HG02973 (cell line): Measurements from ENCODE around the gene TBC1D5.
"Not testable (repeated sequence)": the region's sequence is repeated elsewhere in the genome, so short reads cannot be mapped to it uniquely, and the experiment has no call there.

Experiments used
- ATAC-seq: cut with Tn5 transposase; IDR thresholded peaks from one replicate; pipeline ENCODE4 v1.9.1; 2021; ENCODE audit warnings: moderate library complexity; ENCODE audit not compliant: unreplicated experiment

The TBC1D5 gene

DNA sequence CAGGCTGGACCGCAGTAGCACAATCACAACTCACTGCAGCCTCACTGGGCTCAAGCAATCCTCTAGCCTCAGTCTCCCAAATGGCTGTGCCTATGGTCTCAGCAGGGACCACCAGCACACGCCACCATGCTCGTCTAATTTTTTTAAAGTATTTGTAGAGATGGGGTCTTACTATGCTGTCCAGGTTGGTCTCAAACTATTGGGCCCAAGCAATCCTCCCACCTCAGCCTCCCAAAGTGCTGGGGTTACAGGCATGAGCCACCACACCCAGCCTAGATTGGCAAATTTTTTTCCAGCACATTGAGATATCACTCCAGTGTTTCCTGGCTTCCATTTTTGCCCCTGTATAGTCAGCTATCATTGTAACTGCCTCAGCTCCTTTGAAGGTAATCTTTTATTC, 18.3 kb downstream of the TBC1D5 start:
- no peak for ATAC-seq

DNA sequence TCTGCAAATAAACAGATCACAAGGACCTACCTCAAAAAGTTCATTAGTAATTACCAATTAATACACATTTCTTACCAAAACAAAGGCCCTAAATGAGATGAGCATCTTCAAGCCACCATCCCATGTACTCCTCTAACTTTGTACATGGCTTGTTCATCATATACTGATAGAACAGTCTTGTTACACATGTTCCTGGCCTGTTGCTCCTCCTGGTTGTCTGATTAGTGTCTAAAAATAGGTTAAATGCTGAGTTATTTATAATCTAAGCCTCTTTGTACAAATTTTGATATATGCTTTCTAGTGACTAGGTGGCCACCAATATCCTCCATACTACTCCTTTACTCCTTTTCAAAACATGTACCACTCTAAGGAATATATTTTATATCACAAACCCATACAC, 25.0 kb downstream of the TBC1D5 start:
- no peak for ATAC-seq

DNA sequence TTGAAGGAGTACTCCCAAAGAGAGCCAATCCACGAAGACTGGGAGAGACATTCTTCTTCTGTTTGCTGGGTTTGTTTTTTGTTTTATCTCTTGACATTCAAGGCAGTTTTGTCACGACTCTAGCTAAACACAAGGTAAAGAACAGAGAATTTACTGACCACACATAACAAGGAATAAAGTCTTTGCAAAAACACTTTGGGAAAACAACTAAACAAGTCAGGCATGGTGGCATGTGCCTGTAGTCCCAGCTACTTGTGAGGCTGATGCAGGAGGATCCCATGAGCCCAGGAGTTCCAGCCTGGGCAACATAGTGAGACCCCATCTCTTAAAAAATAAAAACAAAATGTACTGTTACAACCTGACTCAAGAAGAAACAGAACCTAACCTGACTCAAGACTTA, 28.0 kb downstream of the TBC1D5 start:
- ATAC-seq, result no peak

DNA sequence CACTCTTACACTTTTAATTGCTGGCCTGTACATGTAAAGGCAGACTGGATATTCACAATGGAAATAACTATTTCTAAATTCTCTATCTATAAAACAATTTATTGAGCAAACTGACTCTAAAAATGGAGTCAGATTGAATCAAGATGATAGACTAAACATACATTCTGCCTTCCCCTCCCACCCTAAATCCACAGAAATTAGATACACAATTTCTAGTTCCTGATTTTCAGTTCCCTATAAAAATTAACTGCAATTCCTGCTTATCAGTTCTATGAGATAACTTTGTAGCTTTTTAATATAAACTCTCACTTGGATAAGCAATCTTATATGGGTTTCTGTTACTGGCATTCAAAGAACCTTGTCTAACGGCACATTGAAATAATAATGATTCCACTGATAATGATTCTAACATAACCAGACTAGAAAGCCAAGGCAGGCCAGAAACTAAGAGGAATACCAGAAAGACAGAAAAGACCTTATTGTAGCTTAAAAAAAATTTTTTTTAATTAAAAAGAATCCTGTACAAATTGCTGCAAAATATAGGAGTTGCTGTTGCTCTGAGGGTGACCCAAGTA, 33.1 kb downstream of the TBC1D5 start:
- no peak for ATAC-seq

DNA sequence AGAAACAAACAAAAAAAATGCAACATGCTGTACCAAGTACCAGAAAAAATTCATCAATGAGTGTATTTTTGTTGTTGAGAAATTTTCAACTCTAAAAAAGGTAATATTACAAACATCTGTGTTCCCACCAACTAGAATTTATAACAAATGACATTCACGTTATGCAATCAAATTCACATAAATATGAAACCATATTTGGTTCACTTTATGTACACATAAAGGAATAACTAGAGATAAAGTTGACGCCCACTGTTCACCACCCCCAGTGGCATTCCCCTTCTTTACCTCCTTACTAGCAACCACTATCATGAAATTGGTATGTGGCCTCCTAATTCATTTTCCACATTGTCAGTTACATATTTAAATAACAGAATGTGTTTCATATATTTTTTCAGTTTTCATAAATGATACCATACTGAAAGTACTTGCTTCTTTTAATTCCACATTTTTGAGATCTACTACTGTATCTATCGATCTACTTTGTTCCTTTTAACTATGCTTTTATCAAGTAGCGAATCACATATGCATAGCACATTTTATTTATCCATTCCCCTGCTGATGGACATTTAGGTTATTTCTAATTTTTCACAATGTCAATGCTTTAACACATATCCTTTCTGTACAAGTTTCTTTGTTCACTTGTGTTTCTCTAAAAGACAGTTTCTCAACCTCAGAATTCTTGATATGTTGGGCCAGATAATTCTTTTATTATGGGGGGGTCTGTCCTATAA, 34.5 kb downstream of the TBC1D5 start:
- ATAC-seq, result no peak

DNA sequence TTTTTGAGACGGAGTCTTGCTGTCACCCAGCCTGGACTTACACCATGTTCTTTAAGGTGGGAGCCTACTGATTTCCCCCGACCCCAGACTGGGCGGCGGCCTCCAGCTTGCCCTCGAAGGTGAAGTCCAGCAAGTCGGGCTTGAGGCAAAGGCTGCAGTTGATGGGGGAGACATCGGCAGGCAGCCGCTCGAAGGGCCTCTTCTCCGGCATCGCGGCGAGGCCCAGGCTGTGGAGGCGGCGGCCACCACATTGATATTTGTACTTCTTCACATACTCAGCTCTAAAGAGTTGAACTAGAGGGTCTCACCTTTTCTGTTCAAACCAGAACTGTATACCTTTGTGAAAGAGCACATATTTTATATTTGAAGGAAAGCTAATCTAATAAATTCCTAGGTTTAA, 36.4 kb downstream of the TBC1D5 start:
- not testable (repeated sequence) for ATAC-seq

- not testable (repeated sequence) for ATAC-seq
These were observed 42.6 kb downstream of the TBC1D5 start for GRCh38 chr3:17699815-17700214.

GRCh38 chr3:17695665-17696064, 46.8 kb downstream of the TBC1D5 start:
- ATAC-seq, result not testable (repeated sequence)

DNA sequence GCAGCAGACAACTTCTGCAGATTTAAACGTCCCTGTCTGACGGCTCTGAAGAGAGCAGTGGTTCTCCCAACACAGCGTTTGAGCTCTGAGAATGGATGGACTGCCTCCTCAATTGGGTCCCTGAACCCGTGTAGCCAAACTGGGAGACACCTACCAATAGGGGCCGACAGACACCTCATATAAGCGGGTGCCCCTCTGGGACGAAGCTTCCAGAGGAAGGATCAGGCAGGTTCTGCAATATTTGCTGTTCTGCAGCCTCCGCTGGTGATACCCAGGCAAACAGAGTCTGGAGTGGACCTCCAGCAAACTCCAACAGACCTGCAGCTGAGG, 48.8 kb downstream of the TBC1D5 start:
- ATAC-seq, result not testable (repeated sequence)

DNA sequence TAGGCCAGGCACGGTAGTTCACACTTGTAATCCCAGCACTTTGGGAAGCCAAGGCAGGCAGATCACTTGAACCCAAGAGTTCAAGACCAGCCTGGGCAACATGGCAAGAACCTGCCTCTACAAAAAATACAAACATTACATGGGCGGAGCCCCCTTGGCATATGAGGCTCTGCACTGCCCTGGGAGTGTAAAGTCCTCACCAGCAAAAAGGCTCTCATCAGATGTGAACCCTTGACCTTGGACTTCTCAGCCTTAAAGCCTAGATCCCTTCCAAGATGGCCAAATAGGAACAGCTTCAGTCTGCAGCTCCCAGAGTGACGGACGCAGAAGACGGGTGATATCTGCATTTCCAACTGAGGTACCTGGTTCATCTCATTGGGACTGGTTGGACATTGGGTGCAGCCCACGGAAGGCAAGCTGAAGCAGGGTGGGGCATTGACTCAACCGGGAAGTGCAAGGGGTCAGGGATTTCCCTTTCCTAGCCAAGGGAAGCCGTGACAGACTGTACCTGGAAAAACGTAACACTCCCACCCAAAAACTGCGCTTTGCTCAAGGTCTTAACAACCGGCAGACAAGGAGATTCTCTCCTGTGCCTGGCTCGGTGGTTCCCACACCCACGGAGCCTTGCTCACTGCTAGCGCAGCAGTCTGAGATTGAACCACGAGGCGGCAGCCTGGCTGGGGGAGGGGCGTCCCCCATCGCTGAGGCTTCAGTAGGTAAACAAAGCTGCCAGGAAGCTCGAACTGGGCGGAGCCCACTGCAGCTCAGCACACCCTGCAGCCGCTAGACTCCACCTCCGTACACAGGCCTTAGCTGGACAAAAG, 49.4 kb downstream of the TBC1D5 start:
- not testable (repeated sequence) for ATAC-seq

GRCh38 chr3:17687566-17687965, 54.9 kb downstream of the TBC1D5 start:
- no peak for ATAC-seq

DNA sequence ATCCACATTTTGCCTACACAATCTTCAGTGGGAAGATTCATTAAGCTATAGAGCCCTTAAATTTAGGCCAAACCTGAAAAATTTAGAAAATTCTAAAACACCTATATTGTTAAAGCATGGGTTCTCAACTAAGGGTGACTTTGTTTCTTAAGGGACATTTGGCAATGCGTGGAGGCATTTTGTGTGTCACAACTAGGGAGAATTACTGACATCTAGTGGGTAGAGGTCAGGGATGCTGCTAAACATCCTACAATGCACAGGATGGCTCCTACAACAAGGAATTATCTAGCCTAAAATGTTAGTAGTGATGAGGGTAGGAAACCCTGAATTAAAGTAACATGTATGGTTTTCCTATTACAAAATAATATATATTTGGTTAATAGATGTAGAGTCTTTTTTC, 55.8 kb downstream of the TBC1D5 start:
- ATAC-seq, result no peak

DNA sequence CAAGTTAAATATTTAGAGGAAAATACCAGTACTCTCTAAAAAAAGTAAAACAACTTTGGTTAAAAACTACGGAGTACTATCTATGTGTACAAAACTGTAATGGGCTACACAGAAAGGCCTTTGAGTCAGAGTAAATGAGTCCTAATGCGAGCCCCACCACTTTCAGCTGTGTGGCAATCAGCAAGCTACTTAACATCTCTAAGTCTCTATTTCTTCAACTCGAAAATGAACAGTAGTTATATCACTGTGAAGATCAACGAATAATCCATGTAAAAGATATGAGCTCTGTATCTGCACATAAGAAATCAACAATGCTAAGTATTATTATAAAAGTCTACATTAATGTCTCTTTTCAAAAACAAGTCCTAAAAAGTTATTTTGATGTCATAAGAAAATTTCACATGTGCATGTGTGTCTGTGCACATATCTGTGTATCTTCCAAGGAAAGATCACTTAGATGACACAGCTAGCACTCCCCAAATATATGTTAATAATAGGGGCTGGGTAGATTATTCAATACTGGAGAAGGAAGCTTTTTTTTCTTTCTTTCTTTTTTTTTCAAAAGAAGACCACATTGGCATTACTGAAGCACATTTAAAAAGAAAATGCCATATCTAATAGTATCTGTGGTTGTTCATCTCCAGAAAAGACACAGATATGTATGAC, 58.8 kb downstream of the TBC1D5 start:
- ATAC-seq, result no peak

- no peak for ATAC-seq
These were observed 61.9 kb downstream of the TBC1D5 start for GRCh38 chr3:17680530-17680929.

DNA sequence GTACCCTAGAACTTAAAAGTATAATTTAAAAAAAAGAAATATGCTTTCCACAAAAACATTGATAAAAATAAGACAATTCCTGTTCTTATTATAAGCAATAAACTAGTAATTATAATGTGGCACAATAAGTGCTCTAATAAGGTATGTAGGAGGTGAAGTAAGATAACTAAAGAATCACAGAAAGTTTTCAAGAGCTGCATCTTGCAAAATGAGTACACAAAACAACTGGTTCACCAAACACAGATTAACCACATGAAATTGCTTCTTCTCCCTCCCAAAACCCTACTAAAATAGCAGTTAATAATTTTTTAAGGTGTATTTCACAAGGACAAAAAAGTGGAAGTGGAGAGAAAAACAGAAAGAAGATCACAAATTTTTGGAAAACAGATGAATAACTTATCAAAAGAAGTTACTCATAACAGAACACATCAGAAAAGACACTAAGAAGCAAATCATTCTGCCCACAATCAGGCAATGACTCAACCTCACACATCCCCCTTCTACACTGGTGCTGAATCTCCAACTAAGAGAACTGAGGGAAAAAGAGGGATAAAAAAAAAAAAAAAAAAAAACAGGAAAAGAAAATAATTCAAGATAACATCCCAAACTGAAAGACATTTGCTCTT, 64.2 kb downstream of the TBC1D5 start:
- peak; percentile 91 for ATAC-seq

- no peak for ATAC-seq
These were observed 68.2 kb downstream of the TBC1D5 start for GRCh38 chr3:17674082-17674686.

DNA sequence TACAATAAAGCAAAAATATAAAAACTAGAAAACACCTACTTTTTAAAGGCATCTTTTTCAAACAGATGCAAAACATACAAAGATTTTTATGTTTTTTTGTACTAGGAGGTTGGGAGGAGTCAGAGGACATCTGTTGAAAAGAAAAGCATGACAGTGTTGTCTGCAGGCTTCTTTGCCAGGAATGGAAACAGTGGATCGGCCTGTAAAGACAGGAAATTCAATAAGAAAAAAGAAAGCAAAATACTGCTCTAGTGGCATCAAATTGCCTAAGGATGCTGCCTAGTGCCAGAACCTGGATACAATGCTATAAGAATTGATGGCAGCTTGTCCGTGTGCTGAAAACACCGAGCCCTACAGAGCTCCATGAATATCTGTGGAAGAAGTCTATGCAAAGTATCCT, 69.9 kb downstream of the TBC1D5 start:
- no peak for ATAC-seq

DNA sequence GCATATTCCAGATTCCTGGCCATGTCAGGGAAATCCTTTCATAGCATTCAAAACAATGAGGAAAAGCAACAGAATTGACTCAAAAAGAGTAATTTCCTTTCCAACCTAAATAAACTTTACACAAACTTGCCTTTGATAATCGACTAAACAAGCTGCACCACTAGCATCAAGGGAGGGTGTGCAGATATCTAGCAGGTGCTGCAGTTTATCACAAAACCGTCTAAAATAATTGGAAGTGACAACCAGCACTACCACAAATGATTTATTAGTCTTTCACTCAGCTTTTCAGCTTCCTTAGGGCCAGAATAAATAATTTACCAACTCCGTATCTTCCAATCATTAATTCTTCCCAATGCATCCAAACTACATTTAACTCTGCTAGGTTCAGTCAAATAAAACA, 71.7 kb downstream of the TBC1D5 start:
- ATAC-seq, result no peak

- ATAC-seq, result no peak
These were observed 77.5 kb downstream of the TBC1D5 start for GRCh38 chr3:17664923-17665322.

DNA sequence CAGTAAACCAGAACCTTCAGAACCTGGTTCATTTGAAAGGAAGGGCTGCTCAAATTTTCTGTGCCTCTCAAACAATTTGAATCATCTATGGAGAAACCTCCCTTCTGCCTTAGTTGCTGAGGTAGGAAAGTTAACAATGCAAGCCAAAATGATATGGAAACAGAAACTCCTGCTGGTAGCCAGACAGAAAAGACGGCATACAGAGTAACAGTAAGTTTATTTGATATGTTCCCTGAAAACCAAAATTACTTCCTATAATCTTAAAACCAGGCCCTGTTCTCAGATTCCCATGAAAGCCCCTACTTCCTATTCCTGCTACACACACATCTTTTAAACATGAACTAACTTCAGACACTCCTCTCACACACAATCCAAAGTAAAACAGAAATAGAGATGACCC, 86.2 kb downstream of the TBC1D5 start:
- ATAC-seq, result no peak

- peak; percentile 80 for ATAC-seq
These were observed 86.7 kb downstream of the TBC1D5 start for GRCh38 chr3:17655743-17656142.
